NAMALWA (cell line): ENCODE data around the gene SULT1E1.

ENCODE experiments used
- DNase-seq: peaks from one replicate; pipeline ENCODE4 v3.0.0-alpha.2; 2015; ENCODE audit warnings: low spot score

Gene SULT1E1

GRCh38 chr4:69793732-69794131 lies 66.2 kb downstream of the SULT1E1 start:
- DNase-seq: no peak
